ENCODE data around the gene EXOSC7.
A peak's percentile ranks its signal among the peaks of the same experiment; 100 is the strongest.

EXOSC7 gene

GRCh38 chr3:44976002-44976815 is at the start of gene EXOSC7, which contains the start of gene ZDHHC3:
Gene EXOSC7 (plus strand): TSS chr3:44976244. CDS start chr3:44976278, 34 bp downstream.
Gene ZDHHC3 (minus strand): TSS chr3:44976174. CDS start chr3:44959436, 16,738 bp downstream.
- H3K4me3 ChIP-seq (replicated peaks; ENCODE audit: low read depth, low read length): peak within 1 kb of the TSS; percentile 98
- TF ChIP-seq CTCF (IDR thresholded peaks at IDR 0.05; ENCODE audit: low read length, missing control alignments): no peak
- DNase-seq (ENCODE audit: low read depth): peak; percentile 87

DNA sequence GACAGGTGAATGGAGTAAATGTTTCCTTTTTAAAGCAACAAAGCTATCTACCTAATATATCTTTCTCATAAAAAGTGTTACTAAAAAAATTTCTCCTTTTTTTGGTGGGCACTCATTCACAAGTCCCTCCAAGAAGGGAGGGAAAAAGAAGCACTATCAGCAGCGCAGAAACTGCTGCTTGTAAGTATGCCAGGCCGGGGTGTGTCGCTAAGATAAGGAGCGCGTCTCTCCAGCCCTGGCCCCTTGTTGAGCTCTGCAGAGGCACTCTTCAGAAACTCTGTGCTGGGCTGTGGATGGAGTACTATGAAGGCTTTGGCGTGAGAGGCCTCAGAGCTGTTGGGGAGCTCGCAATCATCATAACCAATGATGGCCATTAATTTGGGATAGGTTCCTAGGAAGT is 49.1 kb upstream of the EXOSC7 start:
- DNase-seq (ENCODE audit: low read depth): no peak
- no peak for TF ChIP-seq CTCF (IDR thresholded peaks at IDR 0.05; ENCODE audit: low read length, missing control alignments)
- no peak overlapping the region for H3K4me3 ChIP-seq (replicated peaks; ENCODE audit: low read depth, low read length)

- TF ChIP-seq CTCF (IDR thresholded peaks at IDR 0.05; ENCODE audit: low read length, missing control alignments): no peak
- DNase-seq (ENCODE audit: low read depth): no peak
- no peak overlapping the region for H3K4me3 ChIP-seq (replicated peaks; ENCODE audit: low read depth, low read length)
Measured at GRCh38 chr3:44927371-44927770, 48.7 kb upstream of the EXOSC7 start.

- no peak for DNase-seq (ENCODE audit: low read depth)
- TF ChIP-seq CTCF (IDR thresholded peaks at IDR 0.05; ENCODE audit: low read length, missing control alignments): no peak
- no peak overlapping the region for H3K4me3 ChIP-seq (replicated peaks; ENCODE audit: low read depth, low read length)
Measured at GRCh38 chr3:44929782-44930181, 46.3 kb upstream of the EXOSC7 start.

GRCh38 chr3:44930911-44931310 is 45.1 kb upstream of the EXOSC7 start:
- no peak overlapping the region for H3K4me3 ChIP-seq (replicated peaks; ENCODE audit: low read depth, low read length)
- no peak for DNase-seq (ENCODE audit: low read depth)
- TF ChIP-seq CTCF (IDR thresholded peaks at IDR 0.05; ENCODE audit: low read length, missing control alignments): no peak

DNA sequence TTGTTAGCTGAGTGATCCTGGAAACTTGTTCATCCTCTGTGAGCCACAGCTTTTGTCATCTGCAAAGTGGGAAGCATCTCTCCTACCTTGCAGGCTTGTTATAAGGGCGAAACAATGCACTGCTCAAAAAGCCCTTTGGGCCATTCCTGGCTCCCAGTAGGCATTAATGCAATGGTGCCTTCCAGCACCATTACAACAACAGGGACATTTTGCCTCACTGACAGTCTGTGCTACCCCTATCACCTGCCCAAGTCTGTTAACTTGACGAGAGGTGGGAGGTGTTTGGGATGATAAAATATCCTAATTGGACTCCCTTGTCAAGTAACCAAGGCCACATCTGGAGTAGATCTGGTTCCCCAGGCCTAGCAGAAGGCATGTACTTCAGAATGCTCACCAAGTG is 44.3 kb upstream of the EXOSC7 start:
- DNase-seq (ENCODE audit: low read depth): no peak
- TF ChIP-seq CTCF (IDR thresholded peaks at IDR 0.05; ENCODE audit: low read length, missing control alignments): no peak

GRCh38 chr3:44932271-44932670 is 43.8 kb upstream of the EXOSC7 start:
- DNase-seq (ENCODE audit: low read depth): no peak
- no peak overlapping the region for H3K4me3 ChIP-seq (replicated peaks; ENCODE audit: low read depth, low read length)
- no peak for TF ChIP-seq CTCF (IDR thresholded peaks at IDR 0.05; ENCODE audit: low read length, missing control alignments)

More for the DNA sequence above, 44.3 kb upstream of the EXOSC7 start:
- H3K4me3 ChIP-seq (replicated peaks; ENCODE audit: low read depth, low read length): no peak overlapping the region
